ENCODE measurements around the gene CCDC137.
"Not testable (repeated sequence)": the region's sequence is repeated elsewhere in the genome, so short reads cannot be mapped to it uniquely, and the experiment has no call there.

CCDC137 gene

DNA sequence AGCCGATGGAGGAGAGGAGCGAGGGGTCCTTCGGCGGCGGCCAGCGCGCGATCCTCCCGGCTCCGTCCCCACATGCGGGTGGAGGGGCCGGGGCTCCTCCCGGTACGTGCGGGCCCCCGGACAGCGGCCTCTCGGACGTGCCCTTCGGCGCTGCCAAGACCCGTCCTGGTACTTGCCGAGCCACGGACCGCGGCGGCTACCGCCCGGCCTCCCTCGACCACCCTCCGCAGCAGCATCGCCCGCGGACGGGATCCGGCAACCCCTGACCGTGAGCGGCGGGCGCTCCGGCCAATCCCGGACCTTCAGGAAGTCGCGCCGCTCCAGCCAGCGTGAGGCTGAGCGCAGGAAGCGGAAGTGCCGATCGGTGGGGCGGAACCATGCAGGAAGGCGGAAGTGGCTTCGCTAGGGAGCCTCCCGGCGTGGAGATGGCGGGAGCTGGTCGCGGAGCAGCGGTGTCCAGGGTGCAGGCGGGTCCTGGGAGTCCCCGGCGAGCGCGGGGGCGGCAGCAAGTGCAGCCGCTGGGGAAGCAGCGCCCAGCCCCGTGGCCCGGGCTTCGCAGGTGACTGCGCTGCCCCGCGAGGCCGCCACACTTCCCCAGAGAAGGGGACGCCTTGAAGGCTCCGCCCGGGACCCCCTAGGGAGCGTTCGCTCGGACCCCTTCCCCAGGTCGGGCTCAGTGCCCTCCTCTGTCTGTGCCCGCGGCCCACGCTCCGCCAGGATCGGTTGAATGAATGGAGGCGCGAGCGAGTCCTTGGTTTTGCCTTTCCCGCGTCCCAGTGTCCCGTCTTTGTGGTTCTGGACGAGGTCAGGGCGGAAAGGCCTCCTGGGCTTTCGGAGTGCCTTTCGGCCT, at the start of gene CCDC137, which contains the start of gene OXLD1:
Gene CCDC137, plus strand, starts transcription at position 396 of the 850 bp plus-strand sequence. Its CDS starts 30 bp downstream, at position 426.
Gene OXLD1, minus strand, starts transcription at position 264 of the 850 bp plus-strand sequence. Its CDS starts 28 bp downstream, at position 236.
- TF ChIP-seq, protein P1, sequence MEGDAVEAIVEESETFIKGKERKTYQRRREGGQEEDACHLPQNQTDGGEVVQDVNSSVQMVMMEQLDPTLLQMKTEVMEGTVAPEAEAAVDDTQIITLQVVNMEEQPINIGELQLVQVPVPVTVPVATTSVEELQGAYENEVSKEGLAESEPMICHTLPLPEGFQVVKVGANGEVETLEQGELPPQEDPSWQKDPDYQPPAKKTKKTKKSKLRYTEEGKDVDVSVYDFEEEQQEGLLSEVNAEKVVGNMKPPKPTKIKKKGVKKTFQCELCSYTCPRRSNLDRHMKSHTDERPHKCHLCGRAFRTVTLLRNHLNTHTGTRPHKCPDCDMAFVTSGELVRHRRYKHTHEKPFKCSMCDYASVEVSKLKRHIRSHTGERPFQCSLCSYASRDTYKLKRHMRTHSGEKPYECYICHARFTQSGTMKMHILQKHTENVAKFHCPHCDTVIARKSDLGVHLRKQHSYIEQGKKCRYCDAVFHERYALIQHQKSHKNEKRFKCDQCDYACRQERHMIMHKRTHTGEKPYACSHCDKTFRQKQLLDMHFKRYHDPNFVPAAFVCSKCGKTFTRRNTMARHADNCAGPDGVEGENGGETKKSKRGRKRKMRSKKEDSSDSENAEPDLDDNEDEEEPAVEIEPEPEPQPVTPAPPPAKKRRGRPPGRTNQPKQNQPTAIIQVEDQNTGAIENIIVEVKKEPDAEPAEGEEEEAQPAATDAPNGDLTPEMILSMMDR (IDR thresholded peaks at IDR 0.05; ENCODE audit: low read depth, low read length, missing control alignments) = no peak
- DNase-seq (ENCODE audit: extremely low read depth, low read depth) = peak; percentile 82
- H3K4me3 ChIP-seq (replicated peaks; ENCODE audit: low read depth, low read length) = peak within 1 kb of the TSS; percentile 97

GRCh38 chr17:81616877-81617276, 49.7 kb upstream of the CCDC137 start:
- TF ChIP-seq, protein P1 (IDR thresholded peaks at IDR 0.05; ENCODE audit: low read depth, low read length, missing control alignments) = no peak
- DNase-seq (ENCODE audit: extremely low read depth, low read depth) = no peak
- H3K4me3 ChIP-seq (replicated peaks; ENCODE audit: low read depth, low read length) = no peak overlapping the region

DNA sequence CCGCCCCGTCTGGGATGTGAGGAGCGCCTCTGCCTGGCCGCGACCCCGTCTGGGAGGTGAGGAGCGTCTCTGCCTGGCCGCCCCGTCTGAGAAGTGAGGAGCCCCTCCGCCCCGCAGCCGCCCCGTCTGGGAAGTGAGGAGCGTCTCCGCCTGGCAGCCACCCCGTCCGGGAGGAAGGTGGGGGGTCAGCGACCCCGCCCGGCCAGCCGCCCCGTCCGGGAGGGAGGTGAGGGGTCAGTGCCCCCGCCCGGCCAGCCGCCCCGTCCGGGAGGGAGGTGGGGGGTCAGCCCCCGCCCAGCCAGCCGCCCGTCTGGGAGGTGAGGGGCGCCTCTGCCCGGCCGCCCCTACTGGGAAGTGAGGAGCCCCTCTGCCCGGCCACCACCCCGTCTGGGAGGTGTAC, 48.2 kb upstream of the CCDC137 start:
- DNase-seq (ENCODE audit: extremely low read depth, low read depth) = not testable (repeated sequence)

GRCh38 chr17:81621494-81622130, 44.9 kb upstream of the CCDC137 start:
- TF ChIP-seq, protein P1 (IDR thresholded peaks at IDR 0.05; ENCODE audit: low read depth, low read length, missing control alignments) = no peak
- no peak for DNase-seq (ENCODE audit: extremely low read depth, low read depth)
- no peak overlapping the region for H3K4me3 ChIP-seq (replicated peaks; ENCODE audit: low read depth, low read length)

More for the DNA sequence above, 48.2 kb upstream of the CCDC137 start:
- H3K4me3 ChIP-seq (replicated peaks; ENCODE audit: low read depth, low read length) = not testable (repeated sequence)

GRCh38 chr17:81630274-81630673, 36.3 kb upstream of the CCDC137 start:
- TF ChIP-seq, protein P1 (IDR thresholded peaks at IDR 0.05; ENCODE audit: low read depth, low read length, missing control alignments) = no peak
- H3K4me3 ChIP-seq (replicated peaks; ENCODE audit: low read depth, low read length) = no peak overlapping the region
- DNase-seq (ENCODE audit: extremely low read depth, low read depth) = no peak

- H3K4me3 ChIP-seq (replicated peaks; ENCODE audit: low read depth, low read length) = no peak overlapping the region
- DNase-seq (ENCODE audit: extremely low read depth, low read depth) = no peak
- TF ChIP-seq, protein P1 (IDR thresholded peaks at IDR 0.05; ENCODE audit: low read depth, low read length, missing control alignments) = no peak
Measured at GRCh38 chr17:81631482-81631881, 35.1 kb upstream of the CCDC137 start.

DNA sequence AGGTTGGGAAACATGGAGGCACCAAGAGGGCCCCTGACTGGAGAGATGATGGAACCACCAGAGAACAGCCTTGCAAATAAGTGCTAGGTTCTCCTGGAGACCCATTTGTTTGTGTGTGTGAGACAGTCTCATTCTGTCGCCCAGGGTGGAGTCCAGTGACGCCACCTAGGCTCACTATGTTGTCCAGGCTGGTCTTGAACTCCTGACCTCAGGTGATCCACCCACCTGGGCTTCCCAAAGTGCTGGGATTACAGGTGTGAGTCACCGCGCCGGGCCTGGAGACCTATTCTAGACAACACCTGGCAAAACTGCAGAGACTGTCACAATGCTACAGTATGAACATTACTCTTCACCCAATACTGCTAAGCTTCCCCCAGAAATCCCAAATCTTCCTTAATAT, 31.1 kb upstream of the CCDC137 start:
- peak overlapping the region; percentile 61 for H3K4me3 ChIP-seq (replicated peaks; ENCODE audit: low read depth, low read length)
- no peak for DNase-seq (ENCODE audit: extremely low read depth, low read depth)

More for the DNA sequence above, 31.1 kb upstream of the CCDC137 start:
- TF ChIP-seq, protein P1 (IDR thresholded peaks at IDR 0.05; ENCODE audit: low read depth, low read length, missing control alignments) = no peak

Data from HFF-Myc (cell line).